Measurements from ENCODE around the gene USP47.

Gene USP47

GRCh38 chr11:11979488-11980117, 137.8 kb downstream of the USP47 start:
- DNase-seq = peak in 1 of 51 donors; percentile 40

GRCh38 chr11:11980200-11980599, 138.4 kb downstream of the USP47 start:
- no peak for DNase-seq

DNA sequence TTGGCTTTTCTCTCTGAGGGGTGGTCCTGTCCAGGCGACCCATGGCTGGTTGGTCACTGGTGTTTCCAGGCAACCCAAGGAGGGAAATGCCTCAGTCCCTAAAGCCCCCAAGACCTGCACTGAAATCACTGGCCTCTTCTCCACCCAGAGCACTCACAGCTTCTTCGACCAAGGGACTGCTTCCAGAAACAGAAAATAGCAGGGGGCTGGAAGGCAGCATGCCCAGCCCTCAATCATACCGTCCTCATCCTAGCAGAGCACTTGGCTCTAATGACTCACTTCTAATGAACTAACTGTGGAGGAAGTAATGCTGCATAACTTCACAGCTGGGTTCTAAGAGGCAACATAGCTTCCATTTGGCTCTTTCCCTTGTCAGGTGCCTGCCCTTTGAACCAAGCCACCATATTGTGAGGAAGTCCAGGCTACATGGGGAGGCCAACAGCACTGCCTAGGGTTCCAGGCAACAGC, 139.1 kb downstream of the USP47 start:
- DNase-seq = no peak

GRCh38 chr11:11981364-11981763, 139.6 kb downstream of the USP47 start:
- DNase-seq = peak in 3 of 51 donors; percentile 7 to 43 (median 39)

DNA sequence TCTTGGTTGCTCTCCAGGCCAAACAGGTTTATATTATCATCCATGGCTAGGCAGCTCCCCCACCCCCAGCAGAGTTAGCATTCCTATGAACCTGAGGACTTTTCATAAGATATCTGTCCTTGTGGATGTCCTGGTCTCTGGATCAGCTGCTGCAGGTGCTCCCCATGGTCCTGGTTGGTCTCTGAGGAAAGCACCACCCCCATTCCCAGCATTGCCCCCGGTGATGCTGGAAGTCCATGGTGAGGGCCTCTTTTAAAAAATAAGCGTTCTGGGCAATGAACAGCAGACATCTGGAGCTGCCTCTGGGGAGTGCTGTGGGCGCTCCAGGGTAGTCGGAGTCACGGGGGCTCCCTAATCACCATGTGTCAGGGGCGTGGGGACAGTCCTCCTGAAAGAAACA, 140.1 kb downstream of the USP47 start:
- no peak for DNase-seq

- DNase-seq = no peak
Observed at GRCh38 chr11:11982461-11982860, 140.7 kb downstream of the USP47 start.

DNA sequence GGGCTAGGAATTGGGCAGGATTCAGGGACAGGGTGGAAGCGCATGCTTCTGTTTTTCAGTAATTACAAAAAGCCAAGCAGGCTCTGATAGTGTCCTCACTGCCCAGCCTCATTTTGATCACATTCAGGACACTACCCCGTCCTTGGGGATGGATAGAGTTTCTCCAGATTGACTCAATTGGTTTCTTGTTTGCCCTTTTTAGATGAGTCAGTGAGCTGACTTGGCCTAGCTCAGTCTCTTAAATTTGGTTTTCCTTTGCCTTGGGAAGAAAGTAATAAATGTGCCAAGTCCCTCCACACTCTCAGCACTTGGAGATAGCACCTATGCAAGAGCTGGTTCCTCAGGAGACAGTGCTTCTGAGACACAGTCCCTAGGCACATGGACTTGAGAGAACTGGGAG, 141.2 kb downstream of the USP47 start:
- no peak for DNase-seq

DNA sequence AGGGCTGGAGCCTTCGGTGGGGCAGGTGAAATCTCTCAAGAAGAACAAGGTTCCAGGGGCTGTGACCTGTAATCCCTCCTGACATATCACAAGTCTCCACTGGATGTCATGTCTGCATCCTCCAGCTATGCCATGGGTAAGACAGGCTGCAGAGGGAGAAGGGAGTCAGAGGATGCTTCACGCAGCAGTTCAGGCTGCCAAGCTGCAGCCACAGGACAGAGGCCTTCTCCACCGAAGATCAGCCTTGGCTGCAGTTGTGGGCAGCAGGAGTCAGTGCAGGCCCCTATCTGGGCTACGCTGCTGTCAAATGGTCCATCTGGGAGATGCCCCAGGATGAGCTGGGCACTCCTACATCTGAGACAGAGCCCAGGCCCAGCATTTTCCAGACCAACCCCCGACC, 141.7 kb downstream of the USP47 start:
- DNase-seq = no peak

DNA sequence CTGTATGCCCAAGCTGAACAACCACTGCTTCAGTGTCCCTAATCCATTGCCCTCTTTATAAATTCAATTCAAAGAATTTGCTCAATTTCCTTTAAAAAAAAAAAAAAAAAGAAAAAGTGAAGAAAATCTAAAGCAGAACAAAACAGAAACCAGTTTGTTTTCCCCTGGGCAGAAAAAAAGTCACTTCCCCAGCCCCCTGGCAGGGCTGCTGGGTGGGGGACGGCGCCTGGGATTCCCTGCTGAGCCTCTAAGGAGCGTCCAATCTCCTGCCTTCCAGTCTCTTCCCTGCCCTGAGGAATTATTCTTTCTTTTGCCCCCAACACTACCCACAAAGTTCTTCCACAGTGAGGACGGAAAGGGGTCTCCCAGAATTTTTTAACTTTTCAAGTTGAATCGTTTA, 142.8 kb downstream of the USP47 start:
- DNase-seq = peak in 1 of 51 donors; percentile 14

- DNase-seq = no peak
Observed at GRCh38 chr11:11985016-11985715, 143.4 kb downstream of the USP47 start.

DNA sequence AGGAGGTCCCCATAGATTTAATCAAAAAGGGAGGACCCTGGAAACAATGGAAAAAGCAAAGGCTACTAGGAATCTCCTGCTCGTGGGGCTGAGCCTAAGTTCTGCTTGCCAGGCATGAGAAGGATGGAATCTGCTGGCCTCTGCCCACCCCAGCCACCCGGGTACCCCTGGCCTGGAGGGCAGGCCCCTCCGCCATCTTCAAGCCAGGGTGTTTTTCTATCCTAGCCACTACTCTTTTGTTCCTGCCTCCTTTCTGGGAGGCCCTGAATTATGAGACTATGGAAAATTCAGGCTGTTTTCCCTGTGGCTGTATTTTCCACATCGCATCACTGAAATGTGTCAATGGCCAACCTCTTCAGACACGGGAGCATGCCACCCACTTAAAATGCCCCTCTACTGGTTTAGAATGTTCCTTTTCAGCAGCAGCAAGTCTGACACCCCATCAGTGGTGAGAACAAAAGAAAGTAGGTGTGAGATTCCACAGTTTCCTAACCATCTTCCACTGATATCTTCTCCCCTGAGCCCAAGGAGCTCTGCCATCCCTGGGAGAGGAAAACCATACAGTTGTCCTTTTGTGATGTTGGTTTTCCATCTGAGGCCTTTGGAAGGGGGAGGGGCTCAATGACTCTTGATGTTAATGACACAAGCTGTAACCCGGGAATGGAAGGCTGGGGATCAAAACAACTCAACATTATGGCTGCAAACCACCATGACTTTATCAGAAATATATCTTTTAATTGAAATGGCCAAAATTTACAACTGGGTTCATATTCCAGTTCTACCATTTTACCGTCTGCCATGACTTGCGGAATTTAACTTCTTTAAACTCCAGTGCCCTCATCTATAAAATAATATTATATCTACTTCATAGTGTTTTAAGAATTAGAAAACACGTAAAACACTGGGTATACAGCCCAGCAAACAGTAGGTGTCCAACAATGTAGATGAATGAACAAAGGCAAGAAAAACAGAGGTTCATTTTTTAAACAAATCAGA, 144.5 kb downstream of the USP47 start:
- DNase-seq = no peak

GRCh38 chr11:11987503-11988022, 145.8 kb downstream of the USP47 start:
- DNase-seq = no peak

- DNase-seq = no peak
Observed at GRCh38 chr11:11988099-11988651, 146.4 kb downstream of the USP47 start.

DNA sequence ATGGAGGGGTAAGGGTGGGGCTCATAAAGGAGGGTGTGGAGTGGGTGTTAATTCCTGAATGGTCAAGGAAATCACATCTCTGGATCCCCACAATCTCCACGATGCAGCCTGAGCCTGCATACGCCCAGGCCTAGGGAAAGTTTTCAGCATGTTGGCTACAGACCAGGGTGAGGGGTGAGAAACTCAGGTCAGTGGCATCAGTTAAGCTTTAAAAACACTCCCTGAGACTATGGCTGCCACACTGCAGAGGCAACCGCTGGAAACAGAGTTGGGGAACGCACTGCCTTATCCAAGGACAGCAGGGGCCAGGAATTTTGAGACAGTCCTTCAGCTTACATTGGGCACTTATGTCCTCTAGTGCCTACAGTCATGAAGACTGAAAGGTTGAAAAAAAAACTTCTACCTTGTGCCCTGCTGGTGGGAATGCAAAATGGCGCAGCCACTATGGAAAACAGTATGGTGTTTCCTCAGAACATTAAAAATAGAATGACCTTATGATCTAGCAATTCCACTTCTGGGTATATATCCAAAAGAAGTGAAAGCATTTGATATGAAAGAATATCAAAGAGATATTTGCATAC, 147.0 kb downstream of the USP47 start:
- no peak for DNase-seq

GRCh38 chr11:11989774-11990744, 148.3 kb downstream of the USP47 start:
- DNase-seq = peak in 1 of 51 donors; percentile 16

DNA sequence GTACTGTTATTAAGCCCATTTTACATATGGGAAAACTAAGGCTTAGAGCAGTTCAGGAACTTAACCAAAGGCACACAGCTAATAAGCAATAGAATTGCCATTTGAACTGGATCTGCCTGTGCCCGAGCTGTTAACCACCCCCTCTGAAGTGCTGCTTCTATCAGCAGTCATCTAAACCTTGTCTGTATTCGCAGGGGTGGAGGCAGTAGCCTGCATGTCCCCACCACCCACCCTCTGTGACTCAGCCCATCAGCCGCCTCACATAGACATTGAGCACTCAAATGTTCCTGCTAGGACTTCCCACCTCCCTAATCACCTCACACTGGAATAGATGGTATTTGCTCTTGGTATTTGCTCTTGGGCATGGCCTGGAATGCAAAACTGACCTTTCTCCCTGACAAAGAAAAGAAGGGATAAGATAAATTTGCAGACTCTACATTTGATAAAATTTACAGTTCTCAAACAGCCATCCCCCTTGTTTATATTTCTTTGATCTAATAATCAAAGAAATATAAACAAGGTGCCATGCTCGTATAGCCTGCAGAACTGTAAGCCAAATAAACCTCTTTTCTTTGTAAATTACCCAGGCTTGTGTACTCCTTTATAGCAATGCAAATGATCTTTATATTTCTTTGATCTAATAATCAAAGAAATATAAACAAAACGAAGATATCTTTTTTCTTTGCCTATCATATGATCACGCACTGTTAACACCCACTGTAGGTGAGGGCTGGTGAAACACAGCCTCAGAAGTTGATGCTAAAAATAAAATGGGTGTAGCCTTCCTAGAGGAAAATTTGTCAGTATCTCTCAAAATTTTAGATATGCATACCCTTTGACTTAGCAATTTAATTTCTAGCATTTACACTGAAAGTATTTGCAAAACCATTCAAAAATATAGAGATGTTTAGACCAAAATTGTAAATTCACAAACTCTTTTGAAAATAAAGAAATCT, 150.8 kb downstream of the USP47 start:
- peak in 3 of 51 donors; percentile 42 to 59 (median 49) for DNase-seq

DNA sequence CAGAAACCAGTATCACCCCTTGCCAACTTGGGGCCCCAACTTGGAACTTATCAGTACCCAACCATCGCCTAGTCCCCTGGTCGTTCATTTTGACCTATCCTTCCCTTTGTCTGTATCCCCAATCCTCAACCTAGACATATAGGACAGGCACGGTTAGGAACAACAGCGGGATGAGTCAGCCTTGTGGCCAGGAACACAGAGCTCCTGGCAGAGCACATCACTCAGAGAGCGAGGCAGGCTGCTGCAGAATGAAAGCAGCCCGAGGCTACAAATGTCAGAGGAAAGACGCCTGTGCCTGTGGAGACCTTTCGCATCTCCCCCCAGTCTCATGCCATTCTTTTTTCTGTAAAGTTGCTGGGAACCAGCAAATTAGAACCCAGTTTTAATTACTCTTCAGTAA, 152.1 kb downstream of the USP47 start:
- peak in 30 of 51 donors; percentile 11 to 84 (median 50) for DNase-seq

DNA sequence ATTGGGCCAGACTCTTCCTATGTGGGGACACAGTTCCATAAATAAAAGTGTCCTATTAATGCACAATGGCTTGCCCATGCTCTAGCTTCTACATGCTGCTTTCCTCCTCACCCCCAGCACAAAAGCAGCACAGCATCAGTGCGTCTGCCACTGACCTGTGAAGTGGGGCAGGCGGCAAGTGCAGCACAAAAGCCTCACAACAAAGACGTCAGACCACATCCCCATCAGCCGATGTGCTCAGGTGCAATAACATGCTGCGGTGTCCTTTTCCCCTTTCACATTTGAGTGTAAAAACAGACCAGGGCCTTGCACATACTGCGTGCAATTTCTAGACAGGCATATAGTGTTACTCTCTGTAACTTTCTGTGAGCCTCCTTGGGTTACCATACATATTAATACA, 153.8 kb downstream of the USP47 start:
- peak in 1 of 51 donors; percentile 28 for DNase-seq

All from hypothalamus (tissue), 51 donors.